Colonic mucosa (tissue), 4 donors: ENCODE measurements around the gene C2orf76. TPM values are rescaled to one million over a fixed set of nuclear protein-coding genes. Genes with fewer than 3 reads are reported as not detected.

Experiments
- DNase-seq: peaks from one replicate; pipeline ENCODE4 v3.0.0-alpha.2; 2020
- H3K27ac ChIP-seq: fragments of 200-600 bp; one replicate; pipeline ENCODE4 v1.8.0; 2021
- H3K27me3 ChIP-seq: fragments of 200-600 bp; one replicate; pipeline ENCODE4 v1.8.0; 2021
- H3K36me3 ChIP-seq: fragments of 200-600 bp; one replicate; pipeline ENCODE4 v1.8.0; 2021
- H3K4me1 ChIP-seq: fragments of 200-600 bp; one replicate; pipeline ENCODE4 v1.8.0; 2021; ENCODE audit warnings: mild to moderate bottlenecking
- H3K4me3 ChIP-seq: fragments of 200-600 bp; one replicate; pipeline ENCODE4 v1.8.0; 2021
- H3K9ac ChIP-seq, 2 donors: one replicate each; pipeline ENCODE4 v1.7.0; 2013; ENCODE audit warnings: control low read depth in 2 of 2, low read depth in 2 of 2, low read length in 2 of 2
- H3K9me3 ChIP-seq: fragments of 200-600 bp; one replicate; pipeline ENCODE4 v1.8.0; 2021
- intact Hi-C: fragments of 100-400 bp; cut with DNase I; formaldehyde crosslinking; loops from one replicate; pipeline ENCODE4 v1.14.1; 2022
- total RNA-seq, 2 donors: library from RNA; stranded (reverse); fragmentation: NEBNext Ultra II Directional in 1 of 2; extraction: Animal tissue kit (Norgen Biotek cat#: 25700) in 1 of 2; gene quantifications; one replicate each; pipeline ENCODE4 v1.2.1, GENCODE V29; 2021
- TF ChIP-seq, protein P1 (sequence below): fragments of 200-600 bp; IDR thresholded peaks from one replicate; pipeline ENCODE4 v1.8.0; 2022; ENCODE audit warnings: antibody characterized with exemption, mild to moderate bottlenecking
- donor health status: healthy.
- donor health status: DM: no; HTN: no; CAD: no.
- donor health status: DM: no; HTN: no; CAD: no.

The C2orf76 gene
- total RNA-seq, 2 donors from 2014 or later: 4.7 to 6.6 TPM

DNA sequence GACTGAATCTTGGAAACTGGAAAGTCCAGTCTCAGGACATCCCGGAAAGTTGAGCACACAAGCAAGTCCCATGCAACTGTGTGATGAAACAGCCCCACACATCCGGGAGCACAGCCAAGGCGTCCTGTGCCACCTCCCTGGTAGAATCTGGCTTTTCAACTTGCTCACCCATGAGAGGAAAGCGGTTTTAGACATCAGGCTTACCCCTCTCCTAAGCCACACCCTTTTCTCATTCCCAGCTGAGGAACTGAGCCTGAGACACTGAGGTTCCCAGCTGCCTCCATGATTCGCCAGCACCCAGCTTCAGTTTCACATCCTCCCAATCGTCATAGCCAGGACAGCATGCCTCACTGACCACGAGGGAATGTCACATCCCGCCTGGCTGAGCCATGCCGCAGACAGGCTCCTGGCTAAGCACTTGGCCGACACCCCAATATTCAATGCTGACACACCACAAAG, 82.7 kb downstream of the C2orf76 start:
- no peak for DNase-seq
- Histone ChIP-seq H3K9me3 (no peaks in the 10 kb centered on the region), H3K9ac (no peak overlapping the region), H3K4me3 (no peak overlapping the region), H3K27me3 (no peaks in the 10 kb centered on the region), H3K4me1 (no peaks in the 10 kb centered on the region), H3K36me3 (no peaks in the 10 kb centered on the region), H3K27ac (no peak overlapping the region)
- intact Hi-C loops: no loop called here
- TF ChIP-seq, protein P1, sequence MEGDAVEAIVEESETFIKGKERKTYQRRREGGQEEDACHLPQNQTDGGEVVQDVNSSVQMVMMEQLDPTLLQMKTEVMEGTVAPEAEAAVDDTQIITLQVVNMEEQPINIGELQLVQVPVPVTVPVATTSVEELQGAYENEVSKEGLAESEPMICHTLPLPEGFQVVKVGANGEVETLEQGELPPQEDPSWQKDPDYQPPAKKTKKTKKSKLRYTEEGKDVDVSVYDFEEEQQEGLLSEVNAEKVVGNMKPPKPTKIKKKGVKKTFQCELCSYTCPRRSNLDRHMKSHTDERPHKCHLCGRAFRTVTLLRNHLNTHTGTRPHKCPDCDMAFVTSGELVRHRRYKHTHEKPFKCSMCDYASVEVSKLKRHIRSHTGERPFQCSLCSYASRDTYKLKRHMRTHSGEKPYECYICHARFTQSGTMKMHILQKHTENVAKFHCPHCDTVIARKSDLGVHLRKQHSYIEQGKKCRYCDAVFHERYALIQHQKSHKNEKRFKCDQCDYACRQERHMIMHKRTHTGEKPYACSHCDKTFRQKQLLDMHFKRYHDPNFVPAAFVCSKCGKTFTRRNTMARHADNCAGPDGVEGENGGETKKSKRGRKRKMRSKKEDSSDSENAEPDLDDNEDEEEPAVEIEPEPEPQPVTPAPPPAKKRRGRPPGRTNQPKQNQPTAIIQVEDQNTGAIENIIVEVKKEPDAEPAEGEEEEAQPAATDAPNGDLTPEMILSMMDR: no peak

DNA sequence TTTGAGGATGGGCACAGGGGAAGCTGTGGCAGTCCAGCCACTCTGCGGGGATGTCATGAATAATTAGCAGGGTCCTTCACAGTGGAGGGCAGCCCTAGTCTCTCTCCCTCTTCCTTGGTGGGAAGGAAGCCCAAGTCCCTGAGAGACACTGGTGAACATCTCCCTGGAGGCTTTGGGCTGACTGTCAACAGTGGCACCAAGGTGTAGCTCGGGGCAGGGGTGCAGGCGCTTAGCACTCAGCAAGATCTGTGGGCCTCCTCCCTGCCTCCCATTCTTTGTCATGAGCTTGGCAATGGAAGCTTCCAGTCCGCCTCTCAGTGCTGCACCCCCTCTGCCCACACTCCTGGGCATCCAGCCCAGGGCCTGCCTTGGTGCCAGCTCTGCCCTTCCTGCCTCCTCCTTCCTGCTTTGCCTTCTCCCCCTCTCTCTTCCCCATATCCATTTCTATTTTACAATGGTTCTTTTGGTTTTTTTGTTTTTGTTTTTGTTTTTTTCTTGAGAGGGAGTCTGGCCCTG, 83.6 kb downstream of the C2orf76 start:
- H3K36me3 ChIP-seq: no peaks in the 10 kb centered on the region
- H3K27ac ChIP-seq: no peak overlapping the region
- H3K4me3 ChIP-seq: no peak overlapping the region
- DNase-seq: no peak
- intact Hi-C loops: no loop called here
- H3K4me1 ChIP-seq: no peaks in the 10 kb centered on the region
- no peak overlapping the region for H3K9ac ChIP-seq
- TF ChIP-seq, protein P1: no peak
- H3K9me3 ChIP-seq: no peaks in the 10 kb centered on the region
- H3K27me3 ChIP-seq: no peaks in the 10 kb centered on the region

DNA sequence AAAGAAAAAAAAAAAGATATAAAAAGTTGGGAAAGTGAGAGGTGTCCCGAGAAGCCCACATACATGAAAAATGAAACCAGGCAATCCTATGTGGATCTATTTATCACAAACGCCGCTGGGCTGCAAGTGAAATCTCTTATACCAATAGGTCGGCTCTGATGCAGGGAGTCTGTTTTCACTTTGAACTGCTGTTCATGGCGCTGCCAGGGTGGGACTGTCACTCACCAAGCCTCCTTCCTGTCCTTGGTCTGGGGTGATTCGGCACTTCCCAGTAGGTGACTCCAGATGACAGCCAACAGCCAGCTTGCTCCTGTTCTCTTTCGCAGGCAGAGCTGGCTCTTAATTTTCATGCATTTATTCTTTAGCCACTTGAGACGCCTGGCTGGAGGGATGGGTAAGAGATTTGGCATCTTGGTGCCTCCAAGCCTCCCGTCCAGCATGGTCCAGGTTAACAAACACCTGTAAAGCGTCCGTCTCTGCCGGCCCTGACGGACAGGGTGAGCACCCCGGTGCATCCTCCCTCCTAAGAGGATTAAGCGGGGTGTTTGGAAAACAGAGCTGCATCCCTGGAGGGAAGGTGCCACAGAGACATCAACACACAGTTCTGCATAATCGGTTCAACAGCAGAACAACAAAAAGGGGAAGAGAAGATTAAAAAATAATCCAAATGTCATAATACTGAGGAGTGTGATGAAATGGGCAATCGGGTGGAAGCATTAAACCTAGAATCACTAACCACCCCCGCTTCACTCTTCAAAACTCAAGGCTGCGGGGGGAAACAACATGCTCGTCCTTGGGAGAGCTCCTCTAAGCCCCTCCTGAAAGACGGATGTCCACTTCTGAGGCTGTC, 84.3 kb downstream of the C2orf76 start:
- Histone ChIP-seq H3K9me3 (no peaks in the 10 kb centered on the region), H3K9ac (no peak overlapping the region), H3K4me3 (no peak overlapping the region), H3K27me3 (no peaks in the 10 kb centered on the region), H3K36me3 (no peaks in the 10 kb centered on the region), H3K4me1 (no peaks in the 10 kb centered on the region), H3K27ac (no peak overlapping the region)
- DNase-seq: no peak
- TF ChIP-seq, protein P1: no peak
- intact Hi-C loops: no loop called here

DNA sequence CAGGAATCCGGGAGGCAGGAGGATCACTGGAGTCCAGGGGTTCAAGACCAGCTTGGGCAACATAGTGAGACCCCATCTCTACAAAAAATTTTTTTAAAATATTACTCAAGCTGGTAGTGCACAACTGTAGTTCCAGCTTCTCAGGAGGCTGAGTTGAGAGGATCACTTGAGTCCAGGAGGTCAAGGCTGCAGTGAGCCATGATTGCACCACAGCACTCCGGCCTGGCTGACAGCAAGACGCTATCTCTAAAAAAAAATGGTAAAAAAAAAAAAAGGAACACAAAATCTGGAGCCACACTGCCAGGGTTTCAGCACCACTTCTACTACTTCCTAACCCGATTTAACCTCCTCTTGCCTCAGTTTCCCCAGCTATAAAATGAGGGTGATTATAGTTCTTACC, 86.0 kb downstream of the C2orf76 start:
- Histone ChIP-seq H3K36me3 (no peaks in the 10 kb centered on the region), H3K27ac (no peak overlapping the region), H3K4me3 (no peak overlapping the region), H3K9ac (no peak overlapping the region), H3K27me3 (no peaks in the 10 kb centered on the region), H3K4me1 (no peaks in the 10 kb centered on the region), H3K9me3 (no peaks in the 10 kb centered on the region)
- DNase-seq: no peak
- intact Hi-C loops: no loop called here
- TF ChIP-seq, protein P1: no peak

DNA sequence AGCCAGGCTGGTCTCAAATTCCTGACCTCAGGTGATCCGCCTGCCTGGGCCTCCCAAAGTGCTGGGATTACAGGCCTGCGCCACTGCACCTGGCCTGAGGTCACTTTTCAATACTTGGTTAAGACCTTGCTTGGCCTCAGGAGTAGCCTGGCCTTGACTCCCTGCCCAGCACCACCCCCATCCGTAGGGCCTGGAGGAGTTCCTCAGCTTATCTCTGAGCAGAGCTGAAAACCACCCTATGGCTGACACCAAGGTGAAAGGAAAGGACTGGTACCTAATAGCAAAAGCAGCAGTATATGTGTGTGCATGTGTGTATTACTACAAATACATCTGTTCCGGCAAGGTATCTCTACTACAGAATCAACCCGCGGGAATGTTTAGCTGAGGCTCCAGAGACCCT, 87.0 kb downstream of the C2orf76 start:
- intact Hi-C loops: no loop called here

More for the DNA sequence above, 87.0 kb downstream of the C2orf76 start:
- Histone ChIP-seq H3K27ac (no peak overlapping the region), H3K9me3 (no peaks in the 10 kb centered on the region), H3K9ac (no peak overlapping the region), H3K4me3 (no peak overlapping the region), H3K36me3 (no peaks in the 10 kb centered on the region), H3K27me3 (no peaks in the 10 kb centered on the region), H3K4me1 (no peaks in the 10 kb centered on the region)
- TF ChIP-seq, protein P1: no peak
- DNase-seq: no peak
